ENCODE results near the gene CCDC92.

- no peak for TF ChIP-seq GATA2 (IDR thresholded peaks at IDR 0.05; ENCODE audit: low read depth, low read length)
- TF ChIP-seq GATA3 (IDR thresholded peaks at IDR 0.05; ENCODE audit: low read depth, low read length): no peak
Observed at GRCh38 chr12:124007826-124008570, 35.4 kb upstream of the CCDC92 start.

Measured in SH-SY5Y (cell line).